HL-60 (cell line): Measurements from ENCODE around the gene IQSEC1.

Experiments
- DNase-seq, 2 experiments: peaks; one replicate each; pipeline ENCODE4 v3.0.0-alpha.2; 2010 to 2020; ENCODE audit warnings: low read depth in 1 of 2, low spot score in 1 of 2
- H3K27ac ChIP-seq: fragments of 250-450 bp; sonication (Bioruptor Pico); replicated peaks from 2 replicates; pipeline ENCODE4 v1.5.1; 2020; ENCODE audit warnings: mild to moderate bottlenecking, moderate library complexity
- H3K27me3 ChIP-seq: fragments of 250-450 bp; sonication (Bioruptor Pico); 2 replicates; pipeline ENCODE4 v1.5.1; 2021; ENCODE audit warnings: mild to moderate bottlenecking, moderate library complexity; ENCODE audit not compliant: insufficient read depth, poor library complexity, severe bottlenecking
- H3K4me3 ChIP-seq: replicated peaks from 2 replicates; pipeline ENCODE4 v1.5.1; 2011; ENCODE audit warnings: mild to moderate bottlenecking, control low read depth, low read length; ENCODE audit not compliant: insufficient read depth
- GABPA ChIP-seq: IDR thresholded peaks from 2 replicates; pipeline ENCODE4 v1.6.1; 2012; ENCODE audit warnings: low read depth
- POLR2AphosphoS5 ChIP-seq: IDR thresholded peaks from 2 replicates; pipeline ENCODE4 v1.6.1; 2012; ENCODE audit warnings: low read depth
- SPI1 ChIP-seq: IDR thresholded peaks from 2 replicates; pipeline ENCODE4 v1.6.1; 2012; ENCODE audit warnings: low read depth, mild to moderate bottlenecking, borderline replicate concordance
- TF ChIP-seq, protein P1 (sequence below): IDR thresholded peaks from 2 replicates; pipeline ENCODE4 v1.6.1; 2012; ENCODE audit warnings: low read depth; ENCODE audit not compliant: insufficient replicate concordance
- TF ChIP-seq, protein P2 (sequence below): IDR thresholded peaks from one replicate; pipeline ENCODE4 v1.5.1; 2011; ENCODE audit warnings: low read length, control low read depth, inconsistent platforms; ENCODE audit not compliant: insufficient read depth

The IQSEC1 gene

GRCh38 chr3:13086531-13086981, 13.3 kb upstream of the IQSEC1 start:
- H3K27me3 ChIP-seq = no peaks in the 10 kb centered on the region
- no peak overlapping the region for H3K4me3 ChIP-seq
- TF ChIP-seq GABPA (no peak), POLR2AphosphoS5 (no peak), SPI1 (no peak)
- no peak overlapping the region for H3K27ac ChIP-seq
- DNase-seq = no peak

- Histone ChIP-seq H3K27ac (no peak overlapping the region), H3K4me3 (no peak overlapping the region), H3K27me3 (no peaks in the 10 kb centered on the region)
- TF ChIP-seq POLR2AphosphoS5 = no peak
- DNase-seq = no peak
Observed at GRCh38 chr3:13085846-13086179, 12.6 kb upstream of the IQSEC1 start.

DNA sequence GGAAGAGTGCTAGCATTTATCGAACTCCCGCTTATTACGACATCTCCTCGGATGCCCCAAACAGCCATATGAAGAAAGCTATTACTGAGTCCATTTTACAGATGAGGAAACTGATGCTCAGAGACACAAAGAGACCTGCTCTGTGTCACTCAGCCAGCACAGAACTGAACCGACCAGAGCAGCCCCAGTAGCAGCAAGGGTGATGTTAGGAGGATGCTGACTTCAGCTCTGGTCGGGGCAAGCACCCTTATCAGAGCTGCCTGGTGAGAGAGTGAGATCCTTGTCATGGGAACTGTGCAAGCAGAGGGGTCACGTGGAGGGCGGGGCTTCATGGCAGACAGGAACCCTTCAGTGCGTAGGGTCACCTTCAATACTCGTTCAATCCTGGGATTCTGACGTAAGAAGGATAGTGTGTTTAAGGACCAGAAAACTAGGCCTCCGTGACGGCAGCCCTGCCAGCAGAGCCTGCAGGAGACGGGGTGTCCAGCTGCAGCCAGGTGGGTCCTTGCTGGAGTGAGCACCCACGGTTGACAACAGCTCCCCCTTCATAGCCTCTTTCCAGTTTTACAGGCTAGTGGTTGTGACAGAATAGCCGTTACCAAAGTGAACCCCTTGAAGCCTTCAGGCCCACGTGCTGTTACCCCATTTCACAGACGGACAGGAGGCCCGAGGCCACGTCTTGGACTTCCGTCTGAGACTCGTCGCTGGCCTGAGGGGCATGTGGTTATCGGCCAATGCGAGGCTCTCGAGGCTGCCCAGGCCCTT, 12.0 kb upstream of the IQSEC1 start:
- H3K27me3 ChIP-seq = no peaks in the 10 kb centered on the region

DNA sequence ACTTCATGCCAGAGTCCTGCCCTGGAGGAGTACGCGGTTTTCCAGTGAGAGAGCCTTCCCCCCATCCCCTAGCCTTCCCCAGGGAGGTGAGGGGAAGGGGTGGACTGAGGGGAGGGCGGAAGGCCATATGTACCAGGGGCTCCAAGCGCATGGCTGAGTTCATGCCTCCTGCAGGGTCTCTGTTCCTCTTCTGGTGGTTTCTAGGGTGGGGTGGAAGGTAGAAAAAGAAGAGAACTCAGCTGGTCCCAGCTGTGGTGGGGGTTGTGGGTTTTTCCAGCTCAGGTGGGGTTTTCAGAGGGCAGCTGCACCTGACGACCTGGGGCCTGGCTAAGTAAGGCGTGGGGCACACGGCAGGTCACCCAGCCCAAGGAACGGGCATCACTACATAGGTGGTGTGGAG, 10.7 kb upstream of the IQSEC1 start:
- Histone ChIP-seq H3K27me3 (no peaks in the 10 kb centered on the region), H3K4me3 (no peak overlapping the region), H3K27ac (no peak overlapping the region)
- no peak for DNase-seq
- TF ChIP-seq GABPA = no peak
- TF ChIP-seq SPI1 = no peak
- TF ChIP-seq, protein P1, sequence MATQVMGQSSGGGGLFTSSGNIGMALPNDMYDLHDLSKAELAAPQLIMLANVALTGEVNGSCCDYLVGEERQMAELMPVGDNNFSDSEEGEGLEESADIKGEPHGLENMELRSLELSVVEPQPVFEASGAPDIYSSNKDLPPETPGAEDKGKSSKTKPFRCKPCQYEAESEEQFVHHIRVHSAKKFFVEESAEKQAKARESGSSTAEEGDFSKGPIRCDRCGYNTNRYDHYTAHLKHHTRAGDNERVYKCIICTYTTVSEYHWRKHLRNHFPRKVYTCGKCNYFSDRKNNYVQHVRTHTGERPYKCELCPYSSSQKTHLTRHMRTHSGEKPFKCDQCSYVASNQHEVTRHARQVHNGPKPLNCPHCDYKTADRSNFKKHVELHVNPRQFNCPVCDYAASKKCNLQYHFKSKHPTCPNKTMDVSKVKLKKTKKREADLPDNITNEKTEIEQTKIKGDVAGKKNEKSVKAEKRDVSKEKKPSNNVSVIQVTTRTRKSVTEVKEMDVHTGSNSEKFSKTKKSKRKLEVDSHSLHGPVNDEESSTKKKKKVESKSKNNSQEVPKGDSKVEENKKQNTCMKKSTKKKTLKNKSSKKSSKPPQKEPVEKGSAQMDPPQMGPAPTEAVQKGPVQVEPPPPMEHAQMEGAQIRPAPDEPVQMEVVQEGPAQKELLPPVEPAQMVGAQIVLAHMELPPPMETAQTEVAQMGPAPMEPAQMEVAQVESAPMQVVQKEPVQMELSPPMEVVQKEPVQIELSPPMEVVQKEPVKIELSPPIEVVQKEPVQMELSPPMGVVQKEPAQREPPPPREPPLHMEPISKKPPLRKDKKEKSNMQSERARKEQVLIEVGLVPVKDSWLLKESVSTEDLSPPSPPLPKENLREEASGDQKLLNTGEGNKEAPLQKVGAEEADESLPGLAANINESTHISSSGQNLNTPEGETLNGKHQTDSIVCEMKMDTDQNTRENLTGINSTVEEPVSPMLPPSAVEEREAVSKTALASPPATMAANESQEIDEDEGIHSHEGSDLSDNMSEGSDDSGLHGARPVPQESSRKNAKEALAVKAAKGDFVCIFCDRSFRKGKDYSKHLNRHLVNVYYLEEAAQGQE = no peak
- TF ChIP-seq, protein P2, sequence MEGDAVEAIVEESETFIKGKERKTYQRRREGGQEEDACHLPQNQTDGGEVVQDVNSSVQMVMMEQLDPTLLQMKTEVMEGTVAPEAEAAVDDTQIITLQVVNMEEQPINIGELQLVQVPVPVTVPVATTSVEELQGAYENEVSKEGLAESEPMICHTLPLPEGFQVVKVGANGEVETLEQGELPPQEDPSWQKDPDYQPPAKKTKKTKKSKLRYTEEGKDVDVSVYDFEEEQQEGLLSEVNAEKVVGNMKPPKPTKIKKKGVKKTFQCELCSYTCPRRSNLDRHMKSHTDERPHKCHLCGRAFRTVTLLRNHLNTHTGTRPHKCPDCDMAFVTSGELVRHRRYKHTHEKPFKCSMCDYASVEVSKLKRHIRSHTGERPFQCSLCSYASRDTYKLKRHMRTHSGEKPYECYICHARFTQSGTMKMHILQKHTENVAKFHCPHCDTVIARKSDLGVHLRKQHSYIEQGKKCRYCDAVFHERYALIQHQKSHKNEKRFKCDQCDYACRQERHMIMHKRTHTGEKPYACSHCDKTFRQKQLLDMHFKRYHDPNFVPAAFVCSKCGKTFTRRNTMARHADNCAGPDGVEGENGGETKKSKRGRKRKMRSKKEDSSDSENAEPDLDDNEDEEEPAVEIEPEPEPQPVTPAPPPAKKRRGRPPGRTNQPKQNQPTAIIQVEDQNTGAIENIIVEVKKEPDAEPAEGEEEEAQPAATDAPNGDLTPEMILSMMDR = no peak
- TF ChIP-seq POLR2AphosphoS5 = no peak

More for the DNA sequence above, 12.0 kb upstream of the IQSEC1 start:
- no peak for DNase-seq
- no peak for TF ChIP-seq SPI1
- Histone ChIP-seq H3K4me3 (no peak overlapping the region), H3K27ac (no peak overlapping the region)

- Histone ChIP-seq H3K27me3 (no peaks in the 10 kb centered on the region), H3K27ac (no peak overlapping the region), H3K4me3 (no peak overlapping the region)
- TF ChIP-seq, protein P2 = no peak
- TF ChIP-seq POLR2AphosphoS5 (no peak), SPI1 (no peak), GABPA (no peak)
- TF ChIP-seq, protein P1 = no peak
- no peak for DNase-seq
Observed at GRCh38 chr3:13083254-13083653, 10.0 kb upstream of the IQSEC1 start.
